Measurements from ENCODE around the gene ZNF689.
"Not testable (repeated sequence)": the region's sequence is repeated elsewhere in the genome, so short reads cannot be mapped to it uniquely, and the experiment has no call there.

The ZNF689 gene

DNA sequence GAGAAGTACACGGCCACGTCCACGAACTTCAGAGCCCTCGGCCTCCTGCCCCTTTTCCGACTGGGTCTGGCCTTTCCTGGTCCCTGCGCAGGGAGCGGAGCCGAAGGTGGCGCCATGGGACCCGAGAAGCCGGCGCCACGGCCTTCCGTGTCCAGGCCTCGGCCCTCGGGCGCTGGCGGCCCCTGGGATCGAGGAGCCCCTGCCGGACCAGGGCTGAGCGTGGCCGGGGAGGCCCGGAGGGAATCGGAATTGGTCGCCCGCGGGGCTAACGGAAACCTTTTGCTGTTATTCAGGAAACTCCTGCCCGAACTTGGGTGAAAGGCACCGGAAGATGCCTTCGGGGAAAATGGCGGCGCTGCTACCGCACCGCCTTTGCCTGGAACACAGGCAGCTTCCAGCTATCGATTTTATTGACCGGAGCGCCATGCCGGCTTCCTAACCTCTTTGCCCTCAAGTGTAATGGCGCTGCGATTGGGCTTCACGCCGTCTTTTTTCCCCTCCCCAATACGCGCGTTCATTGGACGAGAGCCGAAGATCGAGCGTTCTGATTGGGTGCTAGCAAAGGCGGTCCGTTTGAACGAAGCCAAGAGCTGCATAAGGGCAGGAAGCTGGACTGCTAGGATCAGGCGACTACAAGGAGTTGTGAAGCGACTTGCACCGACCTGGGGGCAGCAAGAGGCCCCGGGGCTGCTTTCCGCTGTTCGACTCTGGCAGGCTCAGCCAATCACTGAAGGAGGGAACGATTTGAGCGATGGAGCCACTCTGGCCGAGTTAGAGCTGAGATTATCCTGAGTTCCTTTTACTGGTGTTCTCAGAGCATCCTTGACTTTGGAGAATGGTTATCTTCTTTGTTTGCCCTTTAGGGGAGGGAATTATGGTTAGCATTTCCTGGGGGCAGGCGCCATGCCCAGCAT lies at the start of gene ZNF689:
Gene ZNF689, minus strand, starts transcription at position 464 of the 914 bp plus-strand sequence. Its CDS starts 348 bp downstream, at position 116.
- peak; percentile 83 to 93 for DNase-seq (ENCODE audit: low read depth in 2 of 2)

DNA sequence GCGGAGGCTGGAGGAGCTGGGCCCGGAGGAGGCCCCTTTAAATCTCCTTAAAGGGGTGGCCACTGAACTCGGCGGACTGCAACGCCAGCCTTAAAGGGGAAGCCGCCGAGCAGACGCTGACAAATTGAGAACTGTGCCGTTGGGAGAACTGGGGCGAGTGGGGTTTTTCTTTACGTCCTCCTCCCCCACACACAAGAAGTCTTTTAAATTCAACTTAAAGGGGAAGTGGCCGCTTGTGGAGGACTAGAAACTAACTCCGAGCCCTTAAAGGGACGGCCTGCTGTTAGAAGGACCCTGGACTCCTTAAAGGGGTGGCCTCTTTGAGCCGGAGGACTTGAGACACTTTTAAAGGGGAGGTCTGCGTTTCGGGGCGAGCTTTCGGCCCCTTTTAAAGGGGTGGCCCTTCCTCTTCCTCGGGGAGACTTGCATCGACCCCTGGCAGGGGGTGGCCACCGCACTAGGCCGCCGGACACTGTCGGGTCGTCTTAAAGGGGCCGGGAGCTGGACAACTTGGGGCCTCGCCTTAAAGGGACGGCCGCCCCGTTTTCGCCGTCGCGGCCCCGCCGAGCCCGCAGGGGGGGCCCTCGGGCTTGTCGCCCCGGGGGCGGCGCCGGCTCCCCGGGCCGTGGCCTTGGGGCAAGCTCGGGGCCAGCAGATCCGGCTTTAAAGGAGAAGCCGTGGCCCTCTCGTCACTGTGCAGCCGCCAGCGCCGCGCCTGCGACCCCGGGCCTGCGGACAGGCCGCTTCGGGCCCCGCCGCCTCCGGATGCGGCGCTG lies 48.7 kb upstream of the ZNF689 start:
- peak; percentile 52 to 91 for DNase-seq (ENCODE audit: low read depth in 2 of 2)

DNA sequence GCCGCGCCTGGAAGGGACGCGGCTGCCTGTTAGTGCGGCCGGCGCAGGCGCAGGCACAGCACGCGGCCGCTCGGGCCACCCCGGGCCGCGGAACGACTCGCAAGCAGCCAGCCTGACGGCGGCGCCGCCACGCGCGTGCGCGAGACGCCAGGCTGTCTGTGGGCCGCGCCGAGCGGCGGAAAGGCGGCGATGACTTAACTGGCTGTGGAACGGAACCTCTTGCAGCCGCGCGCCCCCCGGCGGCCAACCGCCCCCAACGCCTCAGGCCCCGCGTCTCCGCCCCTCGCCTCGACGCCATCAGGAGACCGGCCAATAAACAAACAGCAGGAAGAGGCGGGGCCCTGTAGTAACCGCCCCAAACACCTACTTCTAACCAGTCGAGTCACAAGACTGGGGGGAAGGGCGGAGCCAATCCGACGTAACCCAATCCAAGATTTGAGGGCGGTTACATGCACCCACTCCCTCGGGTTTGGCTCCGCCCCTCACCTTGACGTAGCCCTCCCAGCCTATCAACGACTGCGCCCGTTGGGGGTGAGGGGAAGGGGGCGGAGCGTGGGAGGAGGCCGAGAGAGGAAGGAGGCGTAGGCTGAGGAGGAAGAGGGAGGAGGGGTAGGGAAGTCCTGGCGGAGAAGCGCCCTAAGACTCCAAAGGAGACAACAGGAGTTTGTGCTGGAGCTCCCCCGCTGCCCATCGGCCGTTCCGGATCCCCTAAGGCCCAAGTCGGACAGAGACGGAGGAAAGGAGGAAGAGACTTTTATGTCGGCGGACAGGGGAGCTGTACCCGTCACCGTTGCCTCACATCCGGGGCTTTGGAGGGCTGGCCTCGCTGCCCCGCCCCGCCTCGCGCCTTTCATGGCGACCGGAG lies 47.9 kb upstream of the ZNF689 start, which contains the start of gene FBRS:
Gene FBRS, plus strand, starts transcription at position 566 of the 865 bp plus-strand sequence. CDS start 1,088 bp downstream, outside the sequence.
- peak; percentile 100 for DNase-seq (ENCODE audit: low read depth in 2 of 2)

DNA sequence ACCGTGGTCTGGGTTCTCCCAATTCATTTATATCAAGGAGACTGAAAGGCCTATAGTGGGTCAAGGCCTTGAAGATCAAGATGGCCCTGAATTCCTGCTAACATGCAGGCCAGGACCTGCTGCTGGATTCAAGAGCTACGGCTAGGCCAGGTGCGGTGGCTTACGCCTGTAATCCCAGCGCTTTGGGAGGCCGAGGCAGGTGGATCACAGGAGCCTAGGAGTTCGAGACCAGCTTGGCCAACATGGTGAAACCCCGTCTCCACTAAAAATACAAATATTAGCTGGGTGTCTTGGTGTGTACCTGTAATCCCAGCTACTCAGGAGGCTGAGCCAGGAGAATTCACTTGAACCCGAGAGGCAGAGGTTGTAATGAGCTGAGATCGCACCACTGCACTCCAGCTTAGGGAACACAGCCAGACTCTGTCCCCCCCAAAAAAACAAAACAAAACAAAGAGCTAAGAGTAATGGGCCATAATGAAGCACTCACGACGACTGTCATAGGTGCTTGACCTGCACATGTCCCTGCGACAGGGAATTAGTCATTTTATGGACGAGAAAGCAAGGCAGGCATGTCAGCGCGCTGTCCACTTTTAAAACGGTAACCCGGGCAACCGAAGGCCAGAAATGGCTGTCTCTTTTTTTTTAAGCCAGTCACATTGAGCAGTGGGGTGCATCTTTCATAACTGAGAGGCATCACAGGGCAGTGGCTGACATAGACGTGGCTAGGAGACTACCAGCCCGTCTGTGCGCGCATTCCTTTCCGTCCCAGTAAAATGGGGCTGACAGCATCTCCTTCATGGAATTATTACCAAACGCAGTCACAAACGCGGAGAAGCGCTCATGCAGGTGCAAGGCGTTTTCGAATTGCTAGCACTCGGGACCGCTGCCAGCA lies 47.0 kb upstream of the ZNF689 start:
- DNase-seq (ENCODE audit: low read depth in 2 of 2), result no peak

DNA sequence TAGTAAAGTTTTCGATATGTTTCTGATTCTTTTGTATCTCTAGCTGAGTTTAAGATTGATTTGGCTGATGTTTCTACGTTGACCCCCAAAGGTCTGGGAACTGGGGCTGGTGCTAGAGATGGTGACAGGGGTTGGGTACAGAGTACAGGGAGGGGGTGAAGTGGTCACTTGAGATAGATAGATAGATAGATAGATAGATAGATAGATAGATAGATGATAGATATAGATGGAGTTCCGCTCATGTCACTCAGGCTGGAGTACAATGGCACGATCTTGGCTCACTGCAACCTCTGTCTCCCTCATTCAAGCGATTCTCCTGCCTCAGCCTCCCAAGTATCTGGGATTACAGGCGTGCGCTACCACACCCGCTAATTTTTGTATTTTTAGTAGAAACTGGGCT lies 46.2 kb upstream of the ZNF689 start:
- no peak for DNase-seq (ENCODE audit: low read depth in 2 of 2)

DNA sequence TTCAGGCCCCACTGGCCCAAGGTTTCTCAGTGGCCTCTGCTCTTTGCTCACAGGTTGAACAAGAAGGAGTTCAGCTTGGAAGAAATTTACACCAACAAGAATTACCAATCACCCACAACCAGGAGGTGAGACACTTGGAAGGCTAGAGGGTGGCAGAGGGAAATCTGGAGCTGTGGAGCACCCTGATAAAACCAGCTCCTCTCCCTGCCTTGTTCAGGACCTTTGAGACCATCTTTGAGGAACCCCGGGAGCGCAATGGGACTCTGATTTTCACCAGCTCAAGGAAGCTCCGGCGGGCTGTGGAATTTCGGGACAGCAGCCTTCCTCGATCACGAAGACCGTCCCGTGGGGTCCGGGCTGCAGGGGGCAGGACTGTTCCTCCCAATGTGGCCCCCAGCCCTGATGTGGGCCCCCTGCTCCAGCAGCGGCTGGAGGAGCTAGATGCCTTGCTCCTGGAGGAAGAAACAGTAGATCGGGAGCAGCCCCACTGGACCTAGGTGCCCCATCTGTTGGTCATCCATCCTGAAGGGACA lies 45.7 kb upstream of the ZNF689 start:
- DNase-seq (ENCODE audit: low read depth in 2 of 2), result no peak

DNA sequence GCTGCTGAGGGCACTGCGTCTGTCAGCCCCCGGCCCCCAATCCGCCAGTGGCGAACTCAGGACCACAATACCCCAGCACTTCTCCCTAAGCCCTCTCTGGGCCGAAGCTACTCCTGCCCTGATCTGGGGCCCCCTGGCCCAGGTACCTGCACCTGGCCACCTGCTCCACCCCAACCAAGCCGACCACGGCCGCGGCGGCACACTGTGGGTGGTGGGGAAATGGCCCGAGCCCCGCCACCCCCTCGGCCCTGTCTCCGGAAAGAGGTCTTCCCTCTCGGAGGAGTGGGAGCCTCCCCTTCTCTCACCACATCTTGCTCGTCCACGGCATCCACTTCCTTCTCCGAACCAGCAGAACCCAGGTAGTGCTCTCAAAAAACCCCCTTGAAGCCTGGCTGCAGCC lies 44.7 kb upstream of the ZNF689 start:
- no peak for DNase-seq (ENCODE audit: low read depth in 2 of 2)

DNA sequence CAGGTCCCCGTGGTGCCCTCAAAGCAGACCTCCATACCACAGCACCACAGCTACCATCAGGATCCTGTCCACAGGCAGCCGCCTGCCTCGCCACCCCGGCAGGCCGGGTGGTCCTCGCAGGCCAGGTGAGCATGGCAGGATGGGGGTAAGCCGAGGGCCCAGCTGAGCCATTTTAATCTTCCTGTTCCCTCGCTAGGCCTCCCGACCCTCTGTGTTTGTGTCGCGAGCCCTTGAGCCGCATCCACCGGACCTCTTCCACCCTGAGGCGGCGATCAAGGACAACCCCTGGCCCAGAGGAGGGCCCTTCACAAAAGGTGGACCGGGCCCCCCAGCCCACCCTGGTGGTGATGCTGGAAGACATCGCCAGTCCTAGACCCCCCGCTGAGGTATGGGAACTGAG lies 42.5 kb upstream of the ZNF689 start:
- DNase-seq (ENCODE audit: low read depth in 2 of 2), result no peak

DNA sequence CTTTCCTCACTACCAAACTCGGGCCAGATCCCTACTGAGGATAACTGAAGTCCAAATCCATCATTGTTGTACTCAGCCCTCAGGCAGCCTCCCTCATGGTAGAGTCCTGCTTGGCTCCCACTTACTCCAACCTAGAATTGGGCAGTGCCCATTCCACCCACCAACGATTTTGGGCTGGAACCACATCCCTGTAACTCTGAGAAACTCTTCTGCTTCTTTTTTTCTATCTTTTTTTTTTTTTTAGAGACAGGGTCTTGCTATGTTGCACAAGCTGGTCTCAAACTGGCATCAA lies 41.8 kb upstream of the ZNF689 start:
- DNase-seq (ENCODE audit: low read depth in 2 of 2), result no peak

DNA sequence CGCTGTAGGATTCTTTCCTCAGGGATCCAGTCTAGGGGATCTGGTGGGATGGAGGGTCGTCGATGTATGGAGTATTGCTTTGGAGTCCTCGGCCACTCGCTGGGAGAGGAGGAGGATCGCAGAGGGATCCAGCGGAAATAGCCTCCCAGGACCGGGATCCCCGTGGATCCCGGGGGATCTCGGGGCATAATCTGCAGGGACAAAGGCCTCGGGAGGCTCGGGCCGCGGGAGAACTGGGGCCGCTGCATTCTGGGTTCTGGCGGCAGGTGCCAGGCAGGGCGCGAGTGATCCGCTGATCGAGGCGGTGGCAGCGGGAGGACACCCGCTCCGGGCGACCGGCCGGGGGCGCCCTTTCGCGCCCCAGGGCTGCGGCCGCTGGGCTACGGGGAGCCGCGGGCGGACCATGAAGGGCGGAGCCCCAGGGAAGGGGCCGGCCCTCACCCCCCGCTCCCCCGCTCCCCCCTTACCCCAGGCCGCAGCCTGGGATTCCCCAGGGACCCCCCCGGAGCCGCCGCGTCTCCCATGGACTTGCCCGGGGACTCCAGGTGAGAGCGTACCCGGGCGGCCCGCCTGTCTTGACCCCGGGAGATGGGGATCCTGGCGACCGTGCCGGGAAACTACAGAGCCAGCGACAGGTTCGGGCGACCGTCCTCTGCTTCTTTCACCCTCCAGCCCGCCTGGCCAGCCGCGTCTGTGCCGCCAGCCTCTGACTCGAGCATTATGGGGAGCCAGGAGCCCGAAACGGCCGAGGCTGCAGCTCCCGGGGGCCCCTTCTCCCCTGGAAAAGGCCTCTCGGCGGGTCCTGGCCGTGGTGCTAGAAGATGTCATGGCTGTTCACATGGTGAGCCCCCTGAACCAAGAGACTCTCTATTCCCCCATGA lies 41.2 kb upstream of the ZNF689 start:
- peak; percentile 43 to 75 for DNase-seq (ENCODE audit: low read depth in 2 of 2)

DNA sequence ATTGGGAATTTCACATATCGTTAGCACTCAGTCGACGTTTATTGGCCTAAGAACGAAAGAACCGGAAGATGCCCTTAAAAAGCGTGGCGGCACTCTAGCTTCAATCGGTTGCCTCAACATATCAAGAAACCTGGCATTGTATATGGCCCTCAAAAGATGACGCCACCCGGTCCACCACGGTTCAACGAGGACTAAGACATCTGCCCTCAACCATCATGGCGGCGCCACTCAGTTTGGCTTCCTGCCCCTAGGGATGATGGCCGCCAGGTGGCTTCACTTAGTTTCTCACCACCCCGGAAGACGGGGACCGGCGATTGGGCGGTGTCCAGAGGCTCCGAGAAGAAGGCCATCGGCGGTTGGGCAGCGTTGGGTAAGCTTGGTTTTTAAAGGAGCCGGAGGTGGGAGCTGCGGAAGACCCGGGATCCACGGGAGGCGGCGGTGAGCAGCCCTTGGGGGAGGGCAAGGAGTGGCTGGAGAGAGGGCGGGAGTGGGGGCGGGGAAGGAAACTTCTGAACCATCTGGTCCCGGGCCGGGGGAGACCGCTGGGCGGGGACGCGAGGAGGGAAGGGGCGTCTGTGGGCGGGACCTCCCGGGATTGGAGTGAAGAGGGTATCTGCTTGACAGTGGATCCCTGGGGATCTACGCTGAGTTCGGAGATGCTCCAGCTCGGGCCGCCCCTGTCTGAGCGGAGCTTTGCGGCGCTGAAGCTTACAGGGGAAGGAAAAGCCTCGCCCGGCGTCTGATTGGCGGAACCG lies 40.4 kb upstream of the ZNF689 start, which contains the start of gene PRR14:
Gene PRR14, plus strand, starts transcription at position 592 of the 755 bp plus-strand sequence. CDS start 686 bp downstream, outside the sequence.
- peak; percentile 98 to 99 for DNase-seq (ENCODE audit: low read depth in 2 of 2)

DNA sequence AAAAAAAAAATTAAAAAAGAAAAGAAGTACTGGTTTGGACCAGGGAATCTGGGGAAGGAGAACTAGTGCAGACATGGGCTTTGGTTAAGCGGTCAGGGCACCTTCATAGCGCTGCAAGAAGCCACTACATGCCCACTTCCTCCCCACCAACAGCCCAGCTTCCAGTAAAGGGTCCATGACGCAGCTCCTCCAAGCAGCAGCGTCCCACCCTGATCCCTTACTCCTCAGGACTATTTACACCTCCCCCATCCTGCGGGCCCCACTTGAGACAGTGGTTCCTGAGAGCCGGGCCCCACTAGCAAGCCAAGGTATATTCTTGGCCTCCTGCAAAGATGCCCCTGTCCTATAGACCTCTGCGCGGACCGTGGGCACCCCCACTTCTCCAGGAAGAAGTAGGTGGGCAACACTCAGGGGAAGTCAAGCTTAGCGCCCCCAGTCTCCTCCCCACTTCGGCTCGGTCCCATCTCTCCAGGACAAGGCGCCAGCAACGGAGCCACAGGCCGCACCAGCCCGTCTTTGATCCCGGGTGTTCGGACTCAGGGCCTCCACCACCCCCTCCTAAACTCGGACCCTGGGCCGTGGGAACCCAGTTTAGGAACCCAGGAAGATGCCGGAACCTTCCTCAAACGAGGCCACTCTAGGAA lies 39.7 kb upstream of the ZNF689 start:
- DNase-seq (ENCODE audit: low read depth in 2 of 2), result peak in 1 of 2 donors; percentile 23

DNA sequence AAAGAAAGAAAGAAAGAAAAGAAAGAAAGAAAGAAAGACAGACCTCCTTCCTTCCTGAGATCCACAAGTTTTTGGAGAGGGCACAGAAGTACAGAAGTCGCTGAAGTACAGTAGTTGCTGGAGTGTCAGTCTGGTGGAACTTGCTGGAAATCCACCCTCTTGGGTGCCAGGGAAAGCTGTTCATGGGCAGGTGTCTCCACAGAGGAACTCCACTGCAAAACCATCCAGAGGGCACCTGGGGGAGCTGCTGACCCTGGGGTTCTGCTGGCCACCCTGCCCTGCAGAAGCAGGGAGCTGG lies 37.0 kb upstream of the ZNF689 start:
- no peak for DNase-seq (ENCODE audit: low read depth in 2 of 2)

DNA sequence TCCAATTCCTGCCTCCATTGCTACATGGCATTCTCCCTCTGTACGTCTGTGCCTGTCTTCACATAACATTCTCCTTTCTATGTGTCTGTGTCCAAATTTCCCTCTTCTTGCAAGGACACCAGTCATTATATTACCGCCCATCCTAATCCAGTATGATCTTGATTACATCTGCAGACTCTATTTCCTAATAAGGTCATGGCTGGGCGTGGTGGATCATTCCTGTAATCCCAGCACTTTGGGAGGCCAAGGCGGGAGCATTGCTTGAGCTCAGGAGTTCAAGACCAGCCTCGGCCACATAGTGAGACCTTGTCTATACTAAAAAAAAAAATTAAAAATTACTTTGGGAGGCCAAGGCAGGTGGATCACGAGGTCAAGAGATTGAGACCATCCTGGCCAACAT lies 35.5 kb upstream of the ZNF689 start:
- no peak for DNase-seq (ENCODE audit: low read depth in 2 of 2)

DNA sequence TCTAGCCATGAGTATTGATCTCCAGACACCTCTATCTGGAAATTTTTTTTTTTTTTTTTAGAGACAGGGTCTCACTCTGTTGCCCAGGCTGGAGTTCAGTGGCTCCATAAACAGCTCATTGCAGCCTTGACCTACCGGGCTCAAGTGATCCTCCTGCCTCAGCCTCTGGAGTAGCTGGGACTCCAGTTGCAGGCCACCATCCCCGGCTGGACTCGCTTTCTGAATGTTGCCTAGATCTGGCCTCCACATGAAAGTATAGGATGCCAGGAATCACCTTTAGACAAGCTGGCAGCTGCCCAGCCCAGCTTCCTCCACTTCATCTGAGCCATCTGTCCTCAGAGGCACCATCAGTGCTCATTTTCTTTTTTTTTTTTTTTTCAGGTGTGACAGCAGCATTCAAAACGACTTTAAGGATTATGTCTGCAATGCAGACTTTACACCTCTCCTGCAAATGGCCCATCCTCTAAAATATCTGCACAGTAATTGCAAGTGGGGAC lies 34.2 kb upstream of the ZNF689 start:
- DNase-seq (ENCODE audit: low read depth in 2 of 2), result no peak

DNA sequence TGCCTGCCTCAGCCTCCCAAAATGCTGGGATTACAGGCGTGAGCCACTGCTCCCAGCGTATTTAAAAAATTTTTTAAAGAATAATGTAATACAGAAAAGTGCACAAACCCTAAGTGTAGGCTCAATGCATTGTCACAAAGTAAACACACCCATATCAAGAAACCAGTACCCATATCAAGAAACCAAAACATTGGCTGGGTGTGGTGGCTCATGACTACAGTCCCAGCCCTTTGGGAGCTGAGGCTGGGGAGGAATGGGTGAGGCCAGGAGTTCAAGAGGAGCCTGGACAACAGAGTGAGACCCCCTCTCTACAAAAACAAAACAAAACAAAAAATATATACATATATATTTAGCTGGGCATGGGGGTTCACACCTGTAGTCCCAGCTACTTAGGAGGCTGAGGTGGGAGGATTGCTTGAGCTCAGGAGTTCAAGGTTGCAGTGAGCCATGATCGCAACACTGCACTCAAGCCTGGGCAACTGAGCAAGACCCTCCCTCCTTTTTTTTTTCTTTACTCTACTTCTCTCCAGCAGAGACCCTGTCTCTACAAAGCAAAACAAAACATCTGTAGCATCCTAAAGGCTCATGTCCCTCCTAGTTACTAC lies 31.3 kb upstream of the ZNF689 start:
- no peak for DNase-seq (ENCODE audit: low read depth in 2 of 2)

DNA sequence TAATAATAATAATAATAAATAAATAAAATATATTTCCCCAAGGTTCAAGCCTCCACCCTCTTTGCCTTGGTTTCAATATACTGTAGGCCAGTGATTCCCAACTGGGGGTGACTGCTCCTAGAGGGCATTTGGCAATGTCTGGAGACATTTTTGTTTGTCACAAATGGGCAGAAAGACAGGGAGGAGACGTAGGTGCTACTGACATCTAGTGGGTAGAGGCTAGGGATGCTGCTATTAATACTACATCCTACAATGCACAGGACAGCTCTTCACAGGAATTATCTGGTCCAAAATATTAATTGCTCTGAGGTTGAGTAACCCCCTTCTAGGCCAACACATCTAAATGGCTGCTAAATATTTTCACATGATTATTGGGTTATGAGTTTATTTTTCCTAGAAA lies 27.8 kb upstream of the ZNF689 start:
- no peak for DNase-seq (ENCODE audit: low read depth in 2 of 2)

DNA sequence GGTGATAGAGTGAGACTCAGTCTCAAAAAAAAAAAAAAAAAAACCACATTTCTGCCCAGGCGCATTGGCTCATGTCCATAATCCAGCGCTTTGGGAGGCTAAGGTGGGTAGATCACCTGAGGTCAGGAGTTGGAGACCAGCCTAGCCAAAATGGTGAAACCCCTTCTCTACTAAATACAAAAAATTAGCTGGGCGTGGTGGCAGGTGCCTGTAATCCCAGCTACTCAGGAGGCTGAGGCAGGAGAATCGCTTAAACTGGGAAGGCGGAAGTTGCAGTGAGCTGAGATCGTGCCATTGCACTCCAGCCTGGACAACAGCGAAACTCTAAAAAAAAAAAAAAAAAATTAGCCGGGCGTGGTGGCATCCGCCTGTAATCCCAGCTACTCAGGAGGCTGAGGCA lies 26.9 kb upstream of the ZNF689 start:
- not testable (repeated sequence) for DNase-seq (ENCODE audit: low read depth in 2 of 2)

Measured in stimulated activated CD8-positive, alpha-beta memory T cell treated with anti-CD3 and anti-CD28 coated beads, Interleukin-7, amount 100 ng/mL, for 4 hours (primary cell).